ENCODE results near the gene ISL2.

DNA sequence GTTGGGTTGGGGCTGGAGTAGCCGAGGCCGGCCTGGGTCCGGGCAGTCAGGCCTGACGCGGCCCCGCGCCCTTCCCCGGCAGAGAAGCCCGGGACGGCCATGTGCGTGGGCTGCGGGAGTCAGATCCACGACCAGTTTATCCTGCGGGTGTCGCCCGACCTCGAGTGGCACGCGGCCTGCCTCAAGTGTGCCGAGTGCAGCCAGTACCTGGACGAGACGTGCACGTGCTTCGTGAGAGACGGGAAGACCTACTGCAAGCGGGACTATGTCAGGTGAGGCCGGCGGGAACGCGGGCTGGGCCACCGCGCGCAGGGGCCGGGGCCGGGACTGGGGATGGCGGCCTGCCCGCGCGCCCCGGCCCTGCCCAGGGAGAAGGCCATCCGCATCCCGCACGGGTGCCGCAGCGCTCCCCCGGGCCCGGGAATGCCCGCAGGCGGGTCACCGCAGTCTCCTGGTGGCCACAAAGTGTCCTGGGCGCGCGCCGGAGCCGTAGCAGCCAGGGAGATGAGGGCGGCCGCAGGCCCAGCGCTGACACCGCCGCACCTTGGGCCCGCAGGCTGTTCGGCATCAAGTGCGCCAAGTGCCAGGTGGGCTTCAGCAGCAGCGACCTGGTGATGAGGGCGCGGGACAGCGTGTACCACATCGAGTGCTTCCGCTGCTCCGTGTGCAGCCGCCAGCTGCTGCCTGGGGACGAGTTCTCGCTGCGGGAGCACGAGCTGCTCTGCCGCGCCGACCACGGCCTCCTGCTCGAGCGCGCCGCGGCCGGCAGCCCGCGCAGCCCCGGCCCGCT lies 1.3 kb downstream of the ISL2 start:
- TF ChIP-seq POLR2A (IDR thresholded peaks at IDR 0.05) (no peak), EP300 (IDR thresholded peaks at IDR 0.05) (no peak)
- TF ChIP-seq, protein P1, sequence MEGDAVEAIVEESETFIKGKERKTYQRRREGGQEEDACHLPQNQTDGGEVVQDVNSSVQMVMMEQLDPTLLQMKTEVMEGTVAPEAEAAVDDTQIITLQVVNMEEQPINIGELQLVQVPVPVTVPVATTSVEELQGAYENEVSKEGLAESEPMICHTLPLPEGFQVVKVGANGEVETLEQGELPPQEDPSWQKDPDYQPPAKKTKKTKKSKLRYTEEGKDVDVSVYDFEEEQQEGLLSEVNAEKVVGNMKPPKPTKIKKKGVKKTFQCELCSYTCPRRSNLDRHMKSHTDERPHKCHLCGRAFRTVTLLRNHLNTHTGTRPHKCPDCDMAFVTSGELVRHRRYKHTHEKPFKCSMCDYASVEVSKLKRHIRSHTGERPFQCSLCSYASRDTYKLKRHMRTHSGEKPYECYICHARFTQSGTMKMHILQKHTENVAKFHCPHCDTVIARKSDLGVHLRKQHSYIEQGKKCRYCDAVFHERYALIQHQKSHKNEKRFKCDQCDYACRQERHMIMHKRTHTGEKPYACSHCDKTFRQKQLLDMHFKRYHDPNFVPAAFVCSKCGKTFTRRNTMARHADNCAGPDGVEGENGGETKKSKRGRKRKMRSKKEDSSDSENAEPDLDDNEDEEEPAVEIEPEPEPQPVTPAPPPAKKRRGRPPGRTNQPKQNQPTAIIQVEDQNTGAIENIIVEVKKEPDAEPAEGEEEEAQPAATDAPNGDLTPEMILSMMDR (IDR thresholded peaks at IDR 0.05) = no peak
